ENCODE measurements around the gene OVCA2. TPM values are rescaled to one million over a fixed set of nuclear protein-coding genes. Genes with fewer than 3 reads are reported as not detected.

OVCA2 gene
- 6.4 and 37.1 TPM in 2 replicates for total RNA-seq (ENCODE audit: low replicate concordance)

DNA sequence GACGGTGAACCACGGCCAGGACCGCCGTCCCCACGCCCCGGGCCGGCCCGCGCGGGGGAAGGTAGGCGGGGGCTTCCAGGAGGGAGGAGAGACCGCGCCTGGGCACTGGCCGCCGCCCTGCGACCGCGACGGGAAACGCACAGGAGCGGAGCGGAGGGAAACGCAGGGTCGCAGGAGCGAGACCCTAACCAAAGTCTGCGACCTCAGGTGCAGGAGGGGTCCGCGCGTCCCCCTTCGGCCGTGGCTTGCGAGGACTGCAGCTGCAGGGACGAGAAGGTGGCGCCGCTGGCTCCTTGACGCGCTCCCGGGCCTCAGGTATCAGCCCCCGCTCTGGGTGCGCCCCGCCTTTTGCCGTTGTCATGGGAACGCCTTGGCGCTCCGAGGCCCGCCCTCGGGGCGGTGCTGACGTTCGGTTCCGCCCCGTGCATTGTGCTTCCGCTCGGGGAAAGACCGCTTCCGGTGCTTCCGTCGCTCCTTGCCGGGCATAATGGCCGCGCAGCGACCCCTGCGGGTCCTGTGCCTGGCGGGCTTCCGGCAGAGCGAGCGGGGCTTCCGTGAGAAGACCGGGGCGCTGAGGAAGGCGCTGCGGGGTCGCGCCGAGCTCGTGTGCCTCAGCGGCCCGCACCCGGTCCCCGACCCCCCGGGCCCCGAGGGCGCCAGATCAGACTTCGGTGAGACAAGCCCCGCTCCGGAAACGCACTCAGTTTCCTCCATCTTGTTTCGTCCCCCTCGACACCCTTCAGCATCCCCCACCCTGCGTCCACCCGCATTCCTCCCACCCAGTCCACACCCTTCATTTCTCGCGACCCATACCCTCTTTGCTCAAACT, at the start of gene OVCA2:
Gene OVCA2, plus strand, starts transcription at position 462 of the 829 bp plus-strand sequence. Its CDS starts 26 bp downstream, at position 488.

DNA sequence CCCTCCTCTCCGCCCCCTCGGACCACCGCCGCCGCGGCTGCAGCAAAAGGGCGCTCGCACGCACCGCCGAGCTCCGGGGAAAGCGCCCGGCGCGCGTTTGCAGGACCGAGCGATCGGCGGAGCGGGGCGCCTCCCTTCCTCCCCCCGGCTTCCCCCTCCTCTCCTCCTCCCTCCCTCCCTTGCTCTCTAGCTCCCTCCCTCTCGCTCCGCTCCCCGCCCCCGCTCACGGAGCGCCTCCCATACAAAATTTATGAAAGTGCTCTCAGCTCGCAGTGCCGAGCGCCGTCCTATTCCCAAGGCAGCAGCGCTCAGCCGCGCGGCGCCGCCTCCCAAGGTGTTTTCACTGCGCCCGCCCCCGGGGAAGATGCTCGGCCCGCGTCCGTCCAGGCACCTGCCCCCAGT, 16.6 kb upstream of the OVCA2 start, which contains the start of gene RTN4RL1:
Gene RTN4RL1, minus strand, starts transcription at position 115 of the 402 bp plus-strand sequence. CDS start 469 bp downstream, outside the sequence.

DNA sequence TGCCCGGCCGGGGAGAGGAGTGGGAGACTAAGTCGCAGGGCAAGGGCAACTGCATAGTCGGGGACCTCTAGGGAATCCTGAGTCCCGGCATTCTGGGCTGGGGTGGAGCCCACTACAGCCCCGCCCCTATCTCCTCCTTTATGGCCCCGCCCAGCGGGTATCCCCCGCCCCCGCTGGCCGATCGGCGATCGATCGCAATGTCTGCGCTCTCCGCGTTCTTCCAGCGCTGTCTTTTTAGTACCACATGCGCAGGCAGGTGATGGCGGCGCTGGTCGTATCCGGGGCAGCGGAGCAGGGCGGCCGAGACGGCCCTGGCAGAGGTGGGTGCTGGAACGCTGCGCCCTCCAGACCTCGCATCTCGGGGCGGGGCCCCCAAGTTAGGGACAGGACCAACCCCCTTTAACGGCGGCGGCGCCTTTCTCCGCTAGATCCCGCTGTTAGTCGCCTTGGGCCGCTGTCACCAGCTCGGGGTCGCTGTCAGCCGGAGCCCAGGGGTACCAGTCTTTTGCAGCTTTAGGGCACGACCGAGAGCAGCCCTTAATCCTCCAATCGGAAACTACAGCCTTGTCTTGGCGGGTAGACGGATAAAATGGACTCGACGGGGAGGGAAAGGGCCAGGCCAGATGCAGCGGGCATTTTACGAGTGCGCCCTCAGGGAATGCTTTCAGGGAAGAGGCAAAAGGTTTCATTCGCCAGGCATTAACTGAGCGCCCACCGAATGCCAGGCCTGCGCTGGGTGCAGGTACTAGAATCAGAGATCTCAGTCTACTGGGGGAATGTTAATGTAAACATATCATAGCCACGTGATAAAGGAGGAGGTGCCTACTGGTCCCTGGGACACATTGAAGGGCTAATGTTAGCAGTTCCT, 11.7 kb upstream of the OVCA2 start, which contains the start of gene DPH1:
Gene DPH1, plus strand, starts transcription at position 243 of the 868 bp plus-strand sequence. Its CDS starts 17 bp downstream, at position 260.

DNA sequence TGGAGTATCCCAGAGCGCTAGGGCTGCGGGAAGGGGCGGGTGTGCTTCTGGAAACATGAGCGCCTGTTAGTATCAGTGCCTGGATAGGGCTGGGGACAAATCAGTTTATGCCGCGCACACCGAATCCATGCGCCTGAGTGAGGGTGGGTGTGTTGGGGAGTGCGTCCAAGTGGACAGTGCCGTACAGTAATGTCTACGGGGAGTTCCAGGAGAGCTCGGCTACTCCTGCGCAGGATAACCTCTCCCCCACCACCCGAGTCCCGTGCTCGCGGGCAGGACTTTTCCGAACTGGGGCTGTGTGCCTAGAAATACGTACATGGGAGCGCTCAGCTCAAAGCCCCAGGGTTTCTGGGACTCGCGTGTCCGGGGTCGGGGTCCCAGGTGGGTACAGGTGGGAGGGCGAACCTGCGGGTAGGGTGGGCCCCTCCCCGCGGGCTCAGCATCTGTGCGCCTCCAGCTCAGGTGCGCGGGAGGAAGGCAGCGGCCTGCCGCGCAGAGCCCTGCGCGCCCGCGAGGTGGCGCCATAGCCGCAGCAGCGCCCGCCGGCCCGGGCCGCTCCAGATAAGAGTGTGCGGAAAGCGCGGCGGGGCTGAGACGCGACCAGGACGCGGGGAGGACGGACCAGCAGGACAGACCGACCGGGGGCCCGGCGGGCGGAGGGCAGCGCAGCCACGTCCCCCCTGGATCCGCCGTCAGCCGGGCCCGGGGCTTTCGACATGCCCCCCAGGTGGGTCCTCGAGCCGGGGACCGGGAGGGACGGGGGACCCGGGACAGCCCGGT, 12.9 kb downstream of the OVCA2 start, which contains the start of gene HIC1:
Gene HIC1, plus strand, starts transcription at position 592 of the 780 bp plus-strand sequence. CDS start 1,588 bp downstream, outside the sequence.

Other genes starting within 250 kb of the OVCA2 start
- gene SMYD4, start 212.1 kb upstream of the OVCA2 start, total RNA-seq (ENCODE audit: low replicate concordance) = 5.9 and 7.6 TPM in 2 replicates
- gene RPA1, start 212.0 kb upstream of the OVCA2 start, total RNA-seq (ENCODE audit: low replicate concordance) = 36.0 and 55.3 TPM in 2 replicates
- gene RTN4RL1, start 16.7 kb upstream of the OVCA2 start, total RNA-seq (ENCODE audit: low replicate concordance) = under 0.01 and 0.23 TPM in 2 replicates
- gene DPH1, start 11.9 kb upstream of the OVCA2 start, total RNA-seq (ENCODE audit: low replicate concordance) = 13.0 and 25.9 TPM in 2 replicates
- 8.3 and 20.7 TPM in 2 replicates for gene HIC1, start 13.1 kb downstream of the OVCA2 start, total RNA-seq (ENCODE audit: low replicate concordance)